PFSK-1 (cell line): ENCODE data around the gene KRT23. TPM values are rescaled to one million over a fixed set of nuclear protein-coding genes. Genes with fewer than 3 reads are reported as not detected.

Experiments used
- FOXP2 ChIP-seq: optimal IDR thresholded peaks from 2 replicates; pipeline ENCODE3; 2011; ENCODE audit warnings: borderline replicate concordance, control low read depth, inconsistent platforms; ENCODE audit not compliant: insufficient read depth; ENCODE audit errors: extremely low read length, extremely low read depth
- POLR2AphosphoS5 ChIP-seq: IDR thresholded peaks from 2 replicates; pipeline ENCODE4 v1.6.1; 2012; ENCODE audit warnings: low read depth, mild to moderate bottlenecking, control low read depth, low read length, moderate library complexity
- SIN3A ChIP-seq: IDR thresholded peaks from 2 replicates; pipeline ENCODE4 v1.6.1; 2012; ENCODE audit warnings: mild to moderate bottlenecking, low read length, moderate library complexity, borderline replicate concordance; ENCODE audit not compliant: insufficient read depth
- TAF1 ChIP-seq: IDR thresholded peaks from 2 replicates; pipeline ENCODE4 v1.6.1; 2012; ENCODE audit warnings: low read length, control low read depth, borderline replicate concordance; ENCODE audit not compliant: insufficient read depth
- polyA plus RNA-seq: library from polyadenylated mRNA; unstranded; fragments of >200 nt; gene quantifications from one replicate; pipeline ENCODE4 v1.2.1, GENCODE V29; 2012; ENCODE audit warnings: low read depth, missing spikeins; ENCODE audit not compliant: insufficient read length
- TF ChIP-seq, protein P1 (sequence below), 2 experiments: IDR thresholded peaks; 2 replicates each; pipeline versions ENCODE4 v1.6.1 to v1.8.0; 2011 to 2012; ENCODE audit warnings: low read depth in 2 of 2, low read length in 2 of 2, control low read depth in 1 of 2, inconsistent platforms in 1 of 2, mild to moderate bottlenecking in 1 of 2, moderate library complexity in 1 of 2; ENCODE audit not compliant: insufficient read depth in 1 of 2

KRT23 gene, protein sequence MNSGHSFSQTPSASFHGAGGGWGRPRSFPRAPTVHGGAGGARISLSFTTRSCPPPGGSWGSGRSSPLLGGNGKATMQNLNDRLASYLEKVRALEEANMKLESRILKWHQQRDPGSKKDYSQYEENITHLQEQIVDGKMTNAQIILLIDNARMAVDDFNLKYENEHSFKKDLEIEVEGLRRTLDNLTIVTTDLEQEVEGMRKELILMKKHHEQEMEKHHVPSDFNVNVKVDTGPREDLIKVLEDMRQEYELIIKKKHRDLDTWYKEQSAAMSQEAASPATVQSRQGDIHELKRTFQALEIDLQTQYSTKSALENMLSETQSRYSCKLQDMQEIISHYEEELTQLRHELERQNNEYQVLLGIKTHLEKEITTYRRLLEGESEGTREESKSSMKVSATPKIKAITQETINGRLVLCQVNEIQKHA
- polyA plus RNA-seq = not detected

DNA sequence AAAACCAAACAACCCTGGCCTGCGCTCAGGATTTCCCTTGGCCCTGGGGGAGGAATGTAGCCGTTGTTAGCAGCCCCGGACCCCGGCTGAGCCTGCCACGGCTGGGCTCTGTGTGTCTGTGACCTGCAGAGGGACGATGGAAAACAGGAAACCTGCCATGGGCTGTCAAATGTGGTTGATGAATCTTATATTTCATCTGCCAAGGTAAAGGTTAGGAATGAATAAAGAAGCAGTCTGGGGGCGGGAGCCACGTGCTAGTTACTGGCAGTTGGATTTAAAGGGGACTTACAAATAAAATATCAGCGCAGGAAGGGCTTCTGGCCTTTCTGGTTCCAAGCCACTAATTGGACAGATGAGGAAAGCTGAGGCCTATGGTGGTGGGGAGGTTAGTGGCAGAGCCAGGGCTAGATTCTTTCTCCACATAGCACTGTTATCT, at the start of gene KRT23:
TSS of gene KRT23 (minus strand) at position 263 of the 436 bp plus-strand sequence. CDS start 1,043 bp downstream, outside the sequence.
- no peak for TF ChIP-seq POLR2AphosphoS5
- TF ChIP-seq SIN3A = no peak
- TF ChIP-seq, protein P1, sequence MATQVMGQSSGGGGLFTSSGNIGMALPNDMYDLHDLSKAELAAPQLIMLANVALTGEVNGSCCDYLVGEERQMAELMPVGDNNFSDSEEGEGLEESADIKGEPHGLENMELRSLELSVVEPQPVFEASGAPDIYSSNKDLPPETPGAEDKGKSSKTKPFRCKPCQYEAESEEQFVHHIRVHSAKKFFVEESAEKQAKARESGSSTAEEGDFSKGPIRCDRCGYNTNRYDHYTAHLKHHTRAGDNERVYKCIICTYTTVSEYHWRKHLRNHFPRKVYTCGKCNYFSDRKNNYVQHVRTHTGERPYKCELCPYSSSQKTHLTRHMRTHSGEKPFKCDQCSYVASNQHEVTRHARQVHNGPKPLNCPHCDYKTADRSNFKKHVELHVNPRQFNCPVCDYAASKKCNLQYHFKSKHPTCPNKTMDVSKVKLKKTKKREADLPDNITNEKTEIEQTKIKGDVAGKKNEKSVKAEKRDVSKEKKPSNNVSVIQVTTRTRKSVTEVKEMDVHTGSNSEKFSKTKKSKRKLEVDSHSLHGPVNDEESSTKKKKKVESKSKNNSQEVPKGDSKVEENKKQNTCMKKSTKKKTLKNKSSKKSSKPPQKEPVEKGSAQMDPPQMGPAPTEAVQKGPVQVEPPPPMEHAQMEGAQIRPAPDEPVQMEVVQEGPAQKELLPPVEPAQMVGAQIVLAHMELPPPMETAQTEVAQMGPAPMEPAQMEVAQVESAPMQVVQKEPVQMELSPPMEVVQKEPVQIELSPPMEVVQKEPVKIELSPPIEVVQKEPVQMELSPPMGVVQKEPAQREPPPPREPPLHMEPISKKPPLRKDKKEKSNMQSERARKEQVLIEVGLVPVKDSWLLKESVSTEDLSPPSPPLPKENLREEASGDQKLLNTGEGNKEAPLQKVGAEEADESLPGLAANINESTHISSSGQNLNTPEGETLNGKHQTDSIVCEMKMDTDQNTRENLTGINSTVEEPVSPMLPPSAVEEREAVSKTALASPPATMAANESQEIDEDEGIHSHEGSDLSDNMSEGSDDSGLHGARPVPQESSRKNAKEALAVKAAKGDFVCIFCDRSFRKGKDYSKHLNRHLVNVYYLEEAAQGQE (IDR thresholded peaks at IDR 0.05; ENCODE audit: insufficient read depth in 1 of 2, low read depth in 2 of 2, low read length in 2 of 2) = no peak
- TF ChIP-seq FOXP2 = no peak
- no peak for TF ChIP-seq TAF1

DNA sequence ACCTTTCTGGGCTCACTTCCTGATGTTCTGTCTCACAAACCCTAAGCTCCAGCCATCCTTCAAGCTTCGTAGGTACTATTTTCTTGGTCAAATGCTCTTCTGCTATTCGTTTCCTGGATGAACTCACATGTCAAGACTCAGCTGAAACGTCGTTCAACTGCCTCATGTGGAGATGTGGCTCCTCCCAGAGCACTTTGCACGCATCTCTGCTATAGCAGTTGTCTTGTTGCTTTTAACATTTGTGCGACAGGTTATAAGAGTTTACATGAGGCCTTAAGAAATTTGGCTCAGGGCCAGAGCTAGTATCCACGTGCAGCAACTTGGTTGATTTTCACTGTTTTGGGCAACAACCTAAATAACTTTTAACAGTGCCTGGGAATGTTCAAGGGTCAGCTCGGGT, 49.5 kb upstream of the KRT23 start:
- TF ChIP-seq POLR2AphosphoS5 (no peak), SIN3A (no peak), TAF1 (no peak), FOXP2 (no peak)
- TF ChIP-seq, protein P1 (IDR thresholded peaks at IDR 0.05; ENCODE audit: insufficient read depth in 1 of 2, low read depth in 2 of 2, low read length in 2 of 2) = no peak

DNA sequence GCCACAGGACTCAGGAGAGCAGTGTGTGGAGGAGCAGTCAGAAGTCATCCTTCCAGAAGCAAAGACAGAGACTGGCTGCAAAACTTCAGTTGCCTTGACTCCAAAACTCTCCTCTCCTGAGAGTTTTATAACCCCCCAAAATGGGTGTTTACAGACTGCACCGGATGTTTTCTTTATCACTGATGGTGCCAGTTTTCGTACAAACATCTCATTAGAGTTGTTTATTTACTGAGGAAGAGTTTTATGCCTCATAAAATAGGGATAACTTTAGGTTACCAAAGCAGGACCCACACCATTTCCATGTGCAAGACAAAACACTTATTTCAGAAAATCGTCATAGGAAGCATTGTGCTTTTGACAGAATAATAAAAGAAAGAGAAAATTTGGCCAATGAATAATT, 46.8 kb upstream of the KRT23 start, which contains the start of gene KRT40:
TSS of gene KRT40 (minus strand) at position 101 of the 400 bp plus-strand sequence. CDS start at position 48, 53 bp downstream.
- TF ChIP-seq SIN3A (no peak), POLR2AphosphoS5 (no peak), TAF1 (no peak), FOXP2 (no peak)
- TF ChIP-seq, protein P1 (IDR thresholded peaks at IDR 0.05; ENCODE audit: insufficient read depth in 1 of 2, low read depth in 2 of 2, low read length in 2 of 2) = no peak

DNA sequence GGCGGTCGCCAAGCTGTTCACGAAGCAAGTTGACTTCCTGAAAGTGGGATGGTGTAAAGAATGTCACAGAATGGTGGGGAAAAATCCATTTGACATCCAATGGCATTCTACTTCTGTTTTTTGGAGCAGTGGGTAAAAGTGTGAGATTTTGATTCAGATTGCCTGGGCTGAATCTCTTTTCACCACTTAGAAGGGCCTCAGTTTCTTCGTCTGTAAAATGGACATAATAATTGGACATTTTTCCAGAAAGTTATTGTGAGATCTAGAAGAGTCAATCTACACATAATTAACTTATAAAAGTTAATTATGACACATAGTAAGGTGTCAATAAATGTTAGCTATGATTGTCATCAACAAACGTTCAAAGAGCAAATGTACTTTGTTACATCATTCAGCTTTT, 43.7 kb upstream of the KRT23 start:
- no peak for TF ChIP-seq POLR2AphosphoS5
- no peak for TF ChIP-seq SIN3A
- no peak for TF ChIP-seq TAF1
- TF ChIP-seq, protein P1 (IDR thresholded peaks at IDR 0.05; ENCODE audit: insufficient read depth in 1 of 2, low read depth in 2 of 2, low read length in 2 of 2) = no peak
- TF ChIP-seq FOXP2 = no peak
